ENCODE results near the gene CDC20B. TPM values are rescaled to one million over a fixed set of nuclear protein-coding genes. Genes with fewer than 3 reads are reported as not detected.

The CDC20B gene
- polyA plus RNA-seq, 1 of the 3 experiments (the other 2 are of a cell fraction) = 0.03 TPM

- H3K27me3 ChIP-seq (ENCODE audit: insufficient read depth) = peaks cover 13% of the 10 kb centered on the region; the same call in 1 of the 2 replicates
- WGBS (ENCODE audit: low lambda C conversion rate) = 6% methylated on average over 9 of the region's 9 CpGs
- H3K27ac ChIP-seq (ENCODE audit: low read depth in 2 of 2, low read length in 1 of 2) = no peak overlapping the region
- no peak overlapping the region for H3K4me3 ChIP-seq (ENCODE audit: low read depth in 2 of 2, low read length in 1 of 2)
- ChIA-PET POLR2A (no interaction called here), CTCF (interaction anchor here (0.7 to 1.4 kb wide), 2 partner anchors 20 to 237 kb away, joined by 3 to 4 read pairs; no protein-coding TSS in a partner anchor)
- H3K36me3 ChIP-seq (replicated peaks in 1 of 2; ENCODE audit: control insufficient read depth in 1 of 2, insufficient read depth in 2 of 2, low read length in 1 of 2) = no peaks in the 10 kb centered on the region
- no peak overlapping the region for H3K9ac ChIP-seq
- no peak overlapping the region for H3K4me2 ChIP-seq
- H4K20me1 ChIP-seq (ENCODE audit: insufficient read depth) = no peaks in the 10 kb centered on the region
- H3K79me2 ChIP-seq (ENCODE audit: insufficient read depth) = no peaks in the 10 kb centered on the region
- no peaks in the 10 kb centered on the region for H3F3A ChIP-seq (replicated peaks; ENCODE audit: insufficient read depth)
- TF ChIP-seq PBX3 (IDR thresholded peaks at IDR 0.05) = no peak
- TF ChIP-seq SIN3A (IDR thresholded peaks at IDR 0.05; ENCODE audit: borderline replicate concordance, low read depth, low read length) = no peak
- TF ChIP-seq MAX (IDR thresholded peaks at IDR 0.05; ENCODE audit: low read depth) = no peak
- no peak for TF ChIP-seq SMC3 (IDR thresholded peaks at IDR 0.05; ENCODE audit: low read depth, low read length)
- no peak for TF ChIP-seq TEAD4 (IDR thresholded peaks at IDR 0.05; ENCODE audit: borderline replicate concordance, insufficient read depth)
- no peak for TF ChIP-seq RAD21 (IDR thresholded peaks at IDR 0.05; ENCODE audit: low read length)
- TF ChIP-seq MXI1 (IDR thresholded peaks at IDR 0.05; ENCODE audit: low read depth, low read length) = no peak
- TF ChIP-seq TCF12 (IDR thresholded peaks at IDR 0.05) = no peak
- TF ChIP-seq POLR2AphosphoS5 (IDR thresholded peaks at IDR 0.05; ENCODE audit: low read depth, low read length) = no peak
- no peak for TF ChIP-seq RCOR1 (IDR thresholded peaks at IDR 0.05; ENCODE audit: low read length)
- H3K9me3 ChIP-seq = no peaks in the 10 kb centered on the region
- H3K4me1 ChIP-seq (ENCODE audit: control insufficient read depth in 1 of 2, insufficient read depth in 2 of 2, low read depth in 1 of 2, low read length in 1 of 2) = no peaks in the 10 kb centered on the region
- no peak for DNase-seq
- no peak overlapping the region for H2AFZ ChIP-seq (ENCODE audit: low read depth)
- H3K9me2 ChIP-seq = no peaks in the 10 kb centered on the region
These were observed 30.9 kb downstream of the CDC20B start for GRCh38 chr5:55141945-55142690.

GRCh38 chr5:55140908-55141665 is 31.9 kb downstream of the CDC20B start:
- Histone ChIP-seq H3K9me3 (no peaks in the 10 kb centered on the region), H3K79me2 (ENCODE audit: insufficient read depth) (no peaks in the 10 kb centered on the region), H3K27me3 (ENCODE audit: insufficient read depth) (peaks cover 13% of the 10 kb centered on the region; the same call in 1 of the 2 replicates), H3K9ac (no peak overlapping the region), H3K4me2 (no peak overlapping the region), H3K27ac (ENCODE audit: low read depth in 2 of 2, low read length in 1 of 2) (no peak overlapping the region), H3K9me2 (no peaks in the 10 kb centered on the region), H3K4me1 (ENCODE audit: control insufficient read depth in 1 of 2, insufficient read depth in 2 of 2, low read depth in 1 of 2, low read length in 1 of 2) (no peaks in the 10 kb centered on the region), H3K36me3 (replicated peaks in 1 of 2; ENCODE audit: control insufficient read depth in 1 of 2, insufficient read depth in 2 of 2, low read length in 1 of 2) (no peaks in the 10 kb centered on the region), H3F3A (replicated peaks; ENCODE audit: insufficient read depth) (no peaks in the 10 kb centered on the region), H3K4me3 (ENCODE audit: low read depth in 2 of 2, low read length in 1 of 2) (no peak overlapping the region), H2AFZ (ENCODE audit: low read depth) (no peak overlapping the region), H4K20me1 (ENCODE audit: insufficient read depth) (no peaks in the 10 kb centered on the region)
- TF ChIP-seq NRF1 (IDR thresholded peaks at IDR 0.05; ENCODE audit: low read depth, low read length) = no peak
- no peak for TF ChIP-seq TAF1 (IDR thresholded peaks at IDR 0.05; ENCODE audit: borderline replicate concordance, low read depth, low read length)
- no peak for TF ChIP-seq EZH2phosphoT487 (IDR thresholded peaks at IDR 0.05; ENCODE audit: borderline replicate concordance, low read depth)
- TF ChIP-seq FOXJ3 (CRISPR knock-in tag; IDR thresholded peaks at IDR 0.05) = no peak
- ChIA-PET CTCF (interaction anchor here (0.7 to 1.4 kb wide), 3 partner anchors 9 to 236 kb away, joined by 3 to 4 read pairs (median 3); no protein-coding TSS in a partner anchor), POLR2A (no interaction called here)
- WGBS (ENCODE audit: low lambda C conversion rate) = 24% methylated on average over 8 of the region's 9 CpGs
- DNase-seq = no peak

Data from SK-N-SH (cell line).